Activated effector memory CD4-positive, alpha-beta T cell treated with Interleukin-2 at 50 U/mL for 16 hours (primary cell): ENCODE results near the gene RD3L.
"Not testable (repeated sequence)": the region's sequence is repeated elsewhere in the genome, so short reads cannot be mapped to it uniquely, and the experiment has no call there.

Experiments
- DNase-seq: peaks from one replicate; pipeline ENCODE4 v3.0.0-alpha.2; 2020

RD3L gene

GRCh38 chr14:103941973-103942736 lies at the start of gene RD3L:
TSS of gene RD3L (minus strand) at chr14:103942529. CDS start at chr14:103941695, 834 bp downstream.
- no peak for DNase-seq

GRCh38 chr14:103989964-103990363 lies 47.6 kb upstream of the RD3L start:
- no peak for DNase-seq

GRCh38 chr14:103989034-103989433 lies 46.7 kb upstream of the RD3L start:
- no peak for DNase-seq

GRCh38 chr14:103984196-103984595 lies 41.9 kb upstream of the RD3L start:
- no peak for DNase-seq

- not testable (repeated sequence) for DNase-seq
Measured at GRCh38 chr14:103980623-103981238, 38.4 kb upstream of the RD3L start.

- DNase-seq = no peak
Measured at GRCh38 chr14:103974575-103974974, 32.2 kb upstream of the RD3L start.

GRCh38 chr14:103973354-103973753 lies 31.0 kb upstream of the RD3L start:
- DNase-seq = no peak

GRCh38 chr14:103969961-103970360 lies 27.6 kb upstream of the RD3L start:
- no peak for DNase-seq

GRCh38 chr14:103966631-103967030 lies 24.3 kb upstream of the RD3L start:
- DNase-seq = no peak

GRCh38 chr14:103961928-103962578 lies 19.7 kb upstream of the RD3L start:
- no peak for DNase-seq

- no peak for DNase-seq
Measured at GRCh38 chr14:103960457-103961055, 18.2 kb upstream of the RD3L start.

- DNase-seq = no peak
Measured at GRCh38 chr14:103949131-103949790, 6.9 kb upstream of the RD3L start.

- DNase-seq = no peak
Measured at GRCh38 chr14:103948442-103948841, 6.1 kb upstream of the RD3L start.

- no peak for DNase-seq
Measured at GRCh38 chr14:103946975-103947374, 4.6 kb upstream of the RD3L start.

- DNase-seq = no peak
Measured at GRCh38 chr14:103943673-103944072, 1.3 kb upstream of the RD3L start.

GRCh38 chr14:103941462-103941861 lies 867 bp downstream of the RD3L start:
- no peak for DNase-seq

- no peak for DNase-seq
Measured at GRCh38 chr14:103935102-103935501, 7.2 kb downstream of the RD3L start.

GRCh38 chr14:103932791-103933490 lies 9.4 kb downstream of the RD3L start:
- no peak for DNase-seq

GRCh38 chr14:103931422-103931821 lies 10.9 kb downstream of the RD3L start:
- DNase-seq = no peak

- DNase-seq = no peak
Measured at GRCh38 chr14:103930051-103930604, 12.2 kb downstream of the RD3L start.

- DNase-seq = no peak
Measured at GRCh38 chr14:103928011-103928890, 14.1 kb downstream of the RD3L start, which contains the start of gene TDRD9. TSS of gene TDRD9 (plus strand) at chr14:103928456. CDS start at chr14:103928510, 54 bp downstream.
